Endometrium (tissue), 2 donors: ENCODE data around the gene ATAD3C.
"Not testable (repeated sequence)": the region's sequence is repeated elsewhere in the genome, so short reads cannot be mapped to it uniquely, and the experiment has no call there.

Experiments
- FAIRE-seq: peaks from 2 replicates; lab custom pipeline; 2012; peaks lifted over from hg19 to GRCh38; lab: Jason Lieb, UNC
- donor health status: control.
- donor health status: control.

The ATAD3C gene

DNA sequence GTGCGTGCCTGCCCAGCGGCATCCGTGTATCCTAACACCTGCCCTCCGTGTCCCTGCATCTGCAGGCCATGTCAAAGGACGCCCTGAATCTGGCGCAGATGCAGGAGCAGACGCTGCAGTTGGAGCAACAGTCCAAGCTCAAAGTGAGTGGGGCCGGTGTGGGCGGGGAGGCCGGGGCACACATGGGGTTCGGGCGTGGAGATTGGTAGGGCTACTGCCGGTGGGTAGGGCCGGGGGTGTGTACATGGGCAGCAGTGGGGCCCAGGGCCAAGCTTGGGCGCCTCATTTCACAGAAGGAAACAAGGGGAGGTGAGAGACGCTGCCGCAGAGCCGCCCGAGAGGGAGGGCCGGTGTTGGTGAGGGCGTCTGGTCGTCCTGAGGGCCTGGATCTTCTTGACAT, 1.1 kb downstream of the ATAD3C start:
- FAIRE-seq, result not testable (repeated sequence)

DNA sequence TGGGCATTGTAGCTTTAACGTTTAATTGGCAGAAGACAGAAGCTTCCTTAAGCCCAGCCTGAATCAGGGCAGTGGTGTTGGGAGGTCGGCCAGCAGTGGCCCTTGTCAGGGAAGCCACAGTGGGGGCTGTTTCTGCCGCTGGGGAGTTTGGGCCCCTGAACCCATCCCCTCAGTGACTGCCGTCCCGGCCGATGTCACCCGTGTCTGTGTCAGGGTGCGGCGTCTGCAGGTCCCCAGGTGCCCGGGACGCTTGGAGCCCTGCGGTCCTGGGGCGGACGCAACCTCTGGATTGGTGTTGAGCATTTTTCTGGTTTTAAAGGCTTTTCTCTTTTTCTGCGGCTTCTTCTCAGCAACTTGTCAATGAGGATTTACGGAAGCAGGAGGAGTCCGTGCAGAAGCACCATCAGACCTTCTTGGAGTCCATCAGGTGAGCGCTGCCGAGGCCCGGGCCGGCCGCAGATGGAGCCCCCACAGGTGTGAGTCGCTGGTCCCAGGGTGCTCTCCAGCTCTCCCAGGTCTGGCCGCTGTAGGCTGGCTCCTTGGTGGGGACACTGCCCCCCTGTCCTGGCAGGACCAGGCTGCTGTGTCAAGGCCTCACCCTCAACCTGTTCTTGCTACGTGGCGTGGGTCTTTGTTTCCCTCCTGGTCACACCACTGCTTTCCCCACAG, 2.3 kb downstream of the ATAD3C start:
- FAIRE-seq, result no peak

DNA sequence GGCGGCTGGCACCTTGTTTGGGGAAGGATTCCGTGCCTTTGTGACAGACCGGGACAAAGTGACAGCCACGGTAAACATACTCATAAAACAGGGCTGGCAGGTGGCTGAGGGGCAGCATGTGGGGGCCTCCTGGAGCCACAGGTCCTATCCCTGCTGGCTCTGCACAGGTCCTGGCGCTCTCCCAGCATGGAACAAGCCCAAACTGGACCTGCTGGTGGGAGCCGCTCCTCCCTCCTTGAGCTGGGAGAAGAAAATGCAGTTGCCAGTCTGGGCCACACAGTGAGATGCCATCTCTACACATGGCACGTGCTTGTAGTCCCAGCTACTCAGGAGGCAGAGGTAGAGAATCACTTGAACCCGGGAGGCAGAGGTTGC, 2.9 kb downstream of the ATAD3C start:
- not testable (repeated sequence) for FAIRE-seq

DNA sequence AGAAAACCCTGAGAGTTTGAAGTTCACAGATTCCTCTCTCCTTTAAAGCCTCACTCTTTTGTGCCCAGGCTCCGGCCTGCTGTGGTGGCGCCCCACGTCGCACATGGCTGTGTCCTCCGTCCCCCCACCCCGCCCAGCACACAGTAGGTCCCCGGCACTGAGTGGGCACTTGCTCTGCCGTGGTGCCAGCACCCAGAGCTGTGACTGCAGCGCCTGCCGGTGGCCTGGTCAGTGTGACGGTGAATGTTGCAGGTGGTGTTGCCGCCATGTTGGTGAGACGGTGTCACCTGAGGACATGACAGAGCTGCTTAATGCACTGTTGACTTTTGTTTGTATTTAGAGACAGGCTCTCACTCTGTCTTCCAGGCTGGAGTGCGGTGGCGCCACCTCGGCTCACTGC, 3.4 kb downstream of the ATAD3C start:
- FAIRE-seq, result no peak

DNA sequence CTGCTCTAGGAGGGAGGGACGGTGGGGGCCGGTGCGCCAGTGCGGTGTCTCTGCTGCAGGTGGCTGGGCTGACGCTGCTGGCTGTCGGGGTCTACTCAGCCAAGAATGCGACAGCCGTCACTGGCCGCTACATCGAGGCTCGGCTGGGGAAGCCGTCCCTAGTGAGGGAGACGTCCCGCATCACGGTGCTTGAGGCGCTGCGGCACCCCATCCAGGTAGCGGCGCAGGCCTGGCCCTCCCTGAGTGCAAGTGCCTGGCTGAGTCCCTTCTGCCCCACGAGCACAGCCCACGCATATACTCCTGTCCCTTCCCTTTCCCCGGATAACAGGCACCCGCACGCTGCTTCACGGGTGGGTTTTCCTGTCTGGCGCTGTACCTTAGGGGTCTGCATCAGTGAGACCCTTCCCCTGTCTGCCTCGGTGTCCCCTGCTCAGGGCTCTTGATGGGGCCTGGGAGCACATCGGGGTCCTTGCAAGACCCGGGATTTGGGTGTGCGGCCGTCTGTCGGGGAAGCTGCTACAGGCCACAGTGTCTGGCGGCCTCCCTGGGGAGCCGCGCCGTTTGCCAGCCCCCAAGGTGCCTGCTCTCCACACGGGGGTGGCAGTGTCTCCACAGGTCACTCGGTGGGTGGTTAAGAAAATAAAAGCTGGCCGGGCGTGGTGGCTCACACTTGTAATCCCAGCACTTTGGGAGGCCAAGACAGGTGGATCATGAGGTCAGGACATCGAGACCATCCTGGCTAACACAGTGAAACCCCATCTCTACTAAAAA, 5.0 kb downstream of the ATAD3C start:
- FAIRE-seq, result not testable (repeated sequence)

DNA sequence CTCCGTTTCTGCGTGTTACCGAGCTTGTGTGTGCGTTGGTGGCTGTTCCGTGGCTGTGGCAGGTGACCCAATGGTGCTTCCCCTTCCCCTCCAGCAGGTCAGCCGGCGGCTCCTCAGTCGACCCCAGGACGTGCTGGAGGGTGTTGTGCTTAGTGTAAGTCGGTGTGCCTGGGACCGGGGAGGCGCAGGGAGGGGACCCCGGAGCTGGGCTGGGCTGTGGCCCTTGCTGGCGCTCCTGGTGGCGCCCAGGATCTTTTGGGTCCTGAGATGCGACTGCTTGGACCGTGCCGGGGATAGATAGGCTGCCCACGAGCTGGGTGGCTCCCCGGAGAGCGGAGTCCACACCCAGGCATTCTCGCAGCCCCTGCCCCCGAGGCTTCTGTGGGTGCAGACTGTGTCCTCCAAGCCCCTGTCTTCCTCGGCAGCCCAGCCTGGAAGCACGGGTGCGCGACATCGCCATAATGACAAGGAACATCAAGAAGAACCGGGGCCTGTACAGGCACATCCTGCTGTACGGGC, 5.9 kb downstream of the ATAD3C start:
- no peak for FAIRE-seq

DNA sequence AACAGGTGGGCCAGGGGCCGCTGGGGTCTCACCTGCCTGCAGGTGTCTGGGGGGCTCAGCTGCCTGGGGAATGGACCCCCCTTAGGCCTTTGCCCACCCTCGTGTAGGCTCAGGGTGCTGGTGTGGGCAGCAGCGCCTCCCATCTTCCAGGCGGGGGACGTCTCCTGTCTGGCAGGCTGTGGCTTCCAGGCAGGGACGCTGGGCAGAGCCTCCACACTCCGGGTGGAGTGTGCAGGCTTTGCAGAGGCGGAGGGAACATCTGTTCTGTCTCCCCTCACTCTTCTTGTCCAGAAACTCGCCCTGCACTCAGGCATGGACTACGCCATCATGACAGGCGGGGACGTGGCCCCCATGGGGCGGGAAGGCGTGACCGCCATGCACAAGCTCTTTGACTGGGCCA, 6.4 kb downstream of the ATAD3C start:
- not testable (repeated sequence) for FAIRE-seq

DNA sequence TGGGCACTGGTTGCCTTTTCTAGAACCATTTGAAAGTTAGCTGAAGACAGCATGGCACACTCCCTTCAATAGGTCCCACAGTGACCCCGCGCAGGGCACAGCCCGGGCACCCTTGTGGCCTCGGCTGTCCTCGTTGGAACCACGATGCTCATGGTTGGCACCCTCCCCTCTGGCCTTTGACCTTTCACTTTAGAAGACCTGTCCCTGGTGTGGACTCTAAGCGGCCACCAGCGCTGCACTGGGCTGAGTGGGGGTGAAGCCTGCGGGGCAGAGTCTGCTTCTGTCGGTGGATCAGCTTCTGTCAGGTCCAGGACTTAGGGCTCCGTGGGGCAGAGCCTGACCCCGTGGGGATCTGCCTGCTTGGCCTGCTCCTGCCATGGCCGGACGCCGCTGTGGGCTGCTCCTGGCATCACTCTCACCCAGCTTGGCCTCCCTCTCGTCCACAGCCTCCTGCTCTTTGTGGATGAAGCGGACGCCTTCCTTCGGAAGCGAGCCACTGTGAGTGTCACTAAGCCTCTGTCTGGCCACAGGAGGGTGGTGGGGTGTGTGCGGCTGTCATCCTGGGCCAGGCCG, 7.3 kb downstream of the ATAD3C start:
- not testable (repeated sequence) for FAIRE-seq

DNA sequence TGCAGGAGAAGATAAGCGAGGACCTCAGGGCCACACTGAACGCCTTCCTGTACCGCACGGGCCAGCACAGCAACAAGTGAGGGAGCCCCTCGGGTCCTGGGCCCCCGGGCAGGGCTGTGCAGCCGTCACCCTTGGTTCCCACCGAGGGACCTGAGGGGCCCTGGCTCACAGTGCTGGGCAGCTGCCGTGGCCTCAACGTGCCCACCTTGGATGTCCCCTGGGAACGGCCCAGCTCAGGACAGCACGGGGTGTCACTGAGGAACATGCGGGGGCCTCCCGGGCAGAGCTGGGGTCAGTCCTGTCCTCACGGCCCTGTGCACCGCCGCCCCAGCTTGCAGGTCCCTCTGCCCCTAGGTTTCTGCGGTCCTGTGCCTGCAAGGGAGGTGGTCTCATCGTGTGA, 9.7 kb downstream of the ATAD3C start:
- not testable (repeated sequence) for FAIRE-seq

DNA sequence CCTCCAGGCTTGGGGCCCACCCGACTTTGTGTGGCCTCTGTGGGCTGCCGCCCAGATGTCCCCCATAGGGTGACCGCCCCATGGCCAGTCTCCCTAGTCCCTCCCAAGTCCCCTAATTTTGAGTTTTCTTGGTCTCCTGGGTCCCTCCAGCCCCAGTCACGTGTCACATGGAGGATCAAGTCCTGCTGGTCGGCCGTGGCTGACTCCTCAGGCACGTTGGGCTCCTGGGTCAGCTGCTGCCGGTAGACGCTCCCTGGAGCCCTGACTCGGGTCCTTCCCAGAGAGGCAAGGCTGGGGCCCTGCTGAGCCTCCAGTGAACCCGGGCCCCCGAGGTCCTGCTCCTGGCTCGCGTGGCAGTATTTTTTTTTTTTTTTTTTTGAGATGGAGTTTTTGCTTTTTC, 10.2 kb downstream of the ATAD3C start:
- not testable (repeated sequence) for FAIRE-seq

DNA sequence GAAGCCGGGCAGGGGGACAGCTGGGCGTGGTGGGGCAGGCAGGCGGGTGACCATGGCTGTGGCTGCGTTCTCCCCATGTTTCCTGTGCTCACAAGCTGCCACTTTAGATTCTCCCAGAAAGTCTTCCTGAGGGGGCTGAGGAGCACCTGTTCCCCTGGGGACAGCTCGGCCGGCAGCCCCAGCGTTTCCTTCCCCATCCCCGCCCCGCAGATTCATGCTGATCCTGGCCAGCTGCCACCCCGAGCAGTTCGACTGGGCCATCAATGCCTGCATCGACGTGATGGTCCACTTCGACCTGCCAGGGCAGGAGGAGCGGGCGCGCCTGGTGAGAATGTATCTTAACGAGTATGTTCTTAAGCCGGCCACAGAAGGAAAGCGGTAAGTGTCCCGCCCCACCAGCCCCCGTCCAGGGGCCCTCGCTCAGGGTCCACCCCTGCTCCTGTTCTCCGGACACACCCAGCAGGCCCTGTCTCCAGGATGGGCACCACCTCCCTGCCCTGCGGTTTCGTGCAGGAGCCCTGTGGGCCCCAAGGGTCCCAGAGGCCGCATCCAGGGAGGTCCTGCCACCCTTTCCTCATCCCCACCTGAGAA, 11.1 kb downstream of the ATAD3C start:
- no peak for FAIRE-seq

DNA sequence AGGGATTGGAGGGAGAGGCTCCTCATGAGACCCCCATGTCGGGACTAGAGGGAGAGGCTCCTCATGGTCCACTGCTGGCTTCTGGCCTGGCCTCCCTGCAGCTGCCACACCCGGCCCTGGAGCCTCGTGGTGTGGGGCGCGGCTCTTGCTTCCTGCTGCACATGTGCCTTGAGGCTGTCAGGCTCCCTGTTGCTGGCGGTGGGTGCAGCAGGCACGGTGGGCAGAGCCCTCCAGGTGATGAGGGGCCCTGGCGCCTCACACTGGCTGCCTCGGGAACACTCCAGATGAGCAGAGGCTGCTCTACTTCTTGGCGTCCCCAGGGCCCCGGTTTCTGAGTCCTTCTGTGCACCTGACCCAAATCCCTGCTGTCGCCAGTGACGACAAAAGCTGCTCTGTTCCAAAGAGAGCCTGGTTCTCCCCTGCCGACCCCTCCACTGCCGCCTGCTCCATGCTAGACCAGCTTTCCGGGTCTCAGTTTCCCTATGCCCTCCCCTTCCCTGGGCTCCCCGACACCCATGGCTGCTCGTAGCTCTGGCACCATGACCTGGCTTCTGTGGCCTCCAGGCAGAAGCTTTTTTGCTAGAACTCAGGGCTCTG, 12.3 kb downstream of the ATAD3C start:
- no peak for FAIRE-seq

DNA sequence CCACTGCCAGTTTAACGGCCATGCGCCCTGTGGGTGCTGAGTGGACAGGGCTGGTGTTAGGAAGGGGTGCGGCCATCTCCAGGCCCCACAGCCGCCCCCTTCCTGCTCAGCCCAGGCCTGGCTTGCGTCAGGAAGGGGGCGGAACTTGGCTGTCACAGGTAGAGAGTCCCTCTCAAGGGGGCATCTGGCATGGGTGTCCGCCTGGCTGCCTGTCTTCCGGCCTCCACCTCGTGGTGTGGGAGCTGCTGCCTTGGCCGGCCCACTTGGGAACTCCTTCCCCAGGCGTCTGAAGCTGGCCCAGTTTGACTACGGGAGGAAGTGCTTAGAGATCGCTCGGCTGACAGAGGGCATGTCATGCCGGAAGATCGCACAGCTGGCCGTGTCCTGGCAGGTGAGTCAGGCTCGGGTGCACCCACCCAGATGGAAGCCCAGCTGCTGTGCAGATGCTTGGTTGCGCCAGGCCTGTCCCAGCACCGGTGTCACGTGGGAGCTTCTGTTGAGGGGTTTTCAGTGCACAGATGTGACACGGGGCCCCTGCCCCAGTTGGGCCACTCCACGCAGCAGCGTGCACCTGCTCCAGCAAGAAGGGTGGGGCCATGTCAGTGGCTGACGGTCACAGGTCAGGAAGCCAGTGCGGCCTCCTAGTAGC, 13.0 kb downstream of the ATAD3C start:
- no peak for FAIRE-seq

DNA sequence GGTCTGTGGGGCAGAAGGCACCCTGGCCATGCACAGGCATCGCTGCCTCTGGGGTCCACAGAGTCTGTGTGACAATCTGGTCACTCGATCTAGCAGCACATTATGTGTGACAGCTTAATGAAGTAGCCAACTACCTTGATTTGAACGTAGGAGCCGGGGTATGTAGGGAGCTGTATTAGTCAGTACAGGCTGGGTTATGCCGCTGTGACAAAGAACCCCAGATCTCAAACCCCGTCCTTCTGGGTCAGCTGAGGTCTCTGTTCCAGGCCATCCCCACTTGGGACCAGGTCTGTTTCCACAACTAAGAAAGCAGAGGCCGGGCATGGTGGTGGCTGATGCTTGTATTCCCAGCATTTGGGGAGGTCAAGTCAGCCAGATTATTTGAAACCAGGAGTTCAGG, 13.8 kb downstream of the ATAD3C start:
- FAIRE-seq, result no peak

DNA sequence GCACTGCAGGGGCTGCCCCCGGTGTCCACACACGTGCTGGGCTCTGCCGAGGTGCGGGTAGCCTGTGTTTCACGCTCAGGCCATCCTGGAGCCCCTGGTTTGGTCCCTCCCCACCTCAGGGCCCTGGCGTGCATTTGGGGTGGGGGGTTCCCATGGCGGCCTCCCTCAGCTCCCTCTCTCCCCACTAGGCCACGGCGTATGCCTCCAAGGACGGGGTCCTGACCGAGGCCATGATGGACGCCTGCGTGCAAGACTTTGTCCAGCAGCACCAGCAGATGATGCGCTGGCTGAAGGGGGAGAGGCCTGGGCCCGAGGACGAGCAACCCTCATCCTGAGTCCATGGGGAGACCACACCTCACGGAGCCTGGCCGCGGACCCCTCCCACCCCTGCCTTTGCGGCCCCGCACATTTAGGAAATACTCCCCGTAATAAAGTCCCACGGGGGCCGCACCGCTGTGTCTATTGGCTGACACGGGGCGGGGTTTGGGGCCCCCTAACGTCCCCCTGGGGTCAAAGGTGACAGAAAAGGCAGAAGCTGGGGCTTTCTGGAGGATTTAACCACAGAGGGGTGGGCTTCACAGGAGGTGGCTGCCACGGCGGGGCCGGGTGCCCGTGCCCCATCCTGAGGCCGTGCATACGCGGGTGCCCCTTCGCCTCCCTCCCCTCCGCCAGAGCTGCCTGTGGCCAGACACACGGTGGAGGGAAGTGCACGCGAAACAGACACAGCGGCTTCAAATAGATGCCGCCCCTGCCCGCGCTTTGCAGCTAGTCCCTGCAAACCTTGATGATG, 18.9 kb downstream of the ATAD3C start:
- FAIRE-seq, result not testable (repeated sequence)

DNA sequence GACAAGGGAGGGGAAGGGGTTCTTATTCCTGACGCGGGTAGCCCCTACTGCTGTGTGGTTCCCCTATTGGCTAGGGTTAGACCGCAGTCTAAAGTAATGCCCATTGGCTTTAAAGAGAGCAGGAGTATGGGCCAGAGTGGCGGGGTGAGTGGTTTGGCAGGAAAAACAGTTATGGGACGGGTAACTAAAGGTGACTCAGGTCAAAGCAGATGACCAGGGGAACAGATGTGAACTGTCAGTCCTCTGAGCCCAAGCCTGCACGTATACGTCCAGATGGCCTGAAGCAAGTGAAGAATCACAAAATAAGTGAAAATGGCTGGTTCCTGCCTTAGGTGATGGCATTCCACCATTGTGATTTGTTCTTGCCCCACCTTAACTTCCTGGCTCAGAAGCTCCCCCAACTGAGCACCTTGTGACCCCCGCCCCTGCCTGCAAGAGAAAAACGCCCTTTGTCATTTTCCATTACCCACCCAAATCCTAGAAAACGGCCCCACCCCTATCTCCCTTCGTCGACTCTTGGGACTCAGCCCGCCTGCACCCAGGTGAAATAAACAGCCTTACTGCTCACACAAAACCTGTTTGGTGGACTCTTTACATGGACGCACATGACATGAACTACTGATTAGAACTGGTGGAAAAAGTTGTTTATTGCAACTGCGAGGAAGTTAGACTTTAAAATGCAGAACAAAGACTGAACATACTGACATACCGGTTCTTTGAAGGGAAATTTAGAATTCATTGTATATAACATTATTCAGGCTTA, 21.3 kb downstream of the ATAD3C start:
- no peak for FAIRE-seq

DNA sequence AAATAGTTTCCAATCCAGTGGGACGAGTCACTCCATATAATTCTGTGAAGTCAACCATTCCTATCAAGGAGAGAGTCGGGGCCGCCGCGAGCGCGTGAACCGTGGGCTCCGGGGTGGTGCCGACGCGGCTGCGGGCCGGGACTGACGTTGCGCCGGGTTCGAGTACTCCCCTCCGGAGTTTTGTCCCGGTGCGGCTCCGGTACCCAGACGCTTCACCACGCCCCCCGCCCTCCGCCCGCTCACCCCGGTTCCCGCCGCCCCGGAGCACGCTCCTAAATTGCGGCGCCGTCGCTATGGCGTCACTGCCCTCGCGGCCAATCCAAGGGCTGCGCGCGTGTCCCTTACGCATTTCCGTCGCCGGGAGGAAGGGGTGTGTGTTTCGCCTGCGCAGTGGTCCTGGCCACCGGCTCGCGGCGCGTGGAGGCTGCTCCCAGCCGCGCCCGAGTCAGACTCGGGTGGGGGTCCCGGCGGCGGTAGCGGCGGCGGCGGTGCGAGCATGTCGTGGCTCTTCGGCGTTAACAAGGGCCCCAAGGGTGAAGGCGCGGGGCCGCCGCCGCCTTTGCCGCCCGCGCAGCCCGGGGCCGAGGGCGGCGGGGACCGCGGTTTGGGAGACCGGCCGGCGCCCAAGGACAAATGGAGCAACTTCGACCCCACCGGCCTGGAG, 22.0 kb downstream of the ATAD3C start, which contains the start of gene ATAD3B:
TSS of gene ATAD3B (plus strand) at position 377 of the 664 bp plus-strand sequence. CDS start at position 497, 120 bp downstream.
- FAIRE-seq, result no peak

DNA sequence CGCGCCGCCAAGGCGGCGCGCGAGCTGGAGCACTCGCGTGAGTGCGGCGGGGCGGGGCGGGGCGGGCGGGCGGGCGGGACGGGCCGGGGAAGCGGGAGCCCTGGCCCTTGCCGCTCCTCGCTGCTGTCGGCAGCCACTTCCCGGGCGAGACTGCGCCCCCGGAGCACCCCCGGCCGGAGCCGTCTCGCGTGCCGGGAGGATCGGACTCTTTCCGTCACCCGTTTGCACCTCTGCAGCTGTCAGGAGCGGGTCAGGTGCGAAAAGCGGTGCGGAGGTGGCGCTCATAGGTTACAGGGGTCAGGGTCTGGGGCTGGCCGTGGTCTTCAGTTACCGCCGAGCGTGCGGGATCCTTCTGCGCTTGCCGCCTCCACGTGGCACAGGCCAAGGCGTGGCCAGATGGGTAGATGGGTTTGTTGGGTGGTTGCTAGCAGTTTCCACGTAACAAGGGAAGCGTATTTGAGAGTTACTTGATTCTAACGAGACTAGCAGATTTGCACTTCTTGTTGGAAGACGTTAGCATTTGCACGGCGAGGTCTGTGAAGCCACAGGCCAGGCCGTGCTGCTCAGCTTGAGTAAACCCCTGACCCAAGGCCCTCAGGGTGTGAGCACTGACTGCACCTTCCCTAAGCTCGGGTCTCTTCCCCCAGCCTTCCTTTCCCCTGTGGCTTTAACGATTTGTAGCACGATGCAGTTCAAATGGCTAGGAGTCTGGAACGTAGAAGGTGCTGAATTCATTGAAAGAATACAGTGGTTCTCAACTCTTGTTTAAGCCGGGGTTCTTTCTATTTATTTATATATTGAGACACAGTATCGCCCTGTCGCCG, 22.8 kb downstream of the ATAD3C start:
- not testable (repeated sequence) for FAIRE-seq

DNA sequence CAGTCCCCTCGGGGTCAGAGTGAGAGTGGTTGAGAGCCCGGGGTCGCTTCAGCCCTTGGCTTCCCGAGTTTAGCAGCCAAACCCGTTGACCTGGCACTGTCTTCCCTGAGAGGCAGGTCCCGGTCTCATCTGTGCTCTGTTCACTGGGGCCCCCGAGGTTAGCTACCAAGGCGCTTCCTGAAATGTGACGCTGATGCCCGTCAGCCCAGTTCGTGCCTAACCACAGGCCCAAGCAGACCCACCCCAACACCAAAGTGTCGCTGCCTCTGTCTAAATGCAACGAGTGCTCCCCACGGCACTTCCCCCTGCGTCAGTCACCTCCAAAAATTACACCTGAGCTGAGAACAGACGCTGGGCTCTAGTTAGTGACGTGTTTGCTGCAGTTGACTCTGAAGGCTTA, 26.5 kb downstream of the ATAD3C start:
- FAIRE-seq, result not testable (repeated sequence)
